ENCODE results near the gene IFNL4.
"Not testable (repeated sequence)": the region's sequence is repeated elsewhere in the genome, so short reads cannot be mapped to it uniquely, and the experiment has no call there.

The IFNL4 gene

DNA sequence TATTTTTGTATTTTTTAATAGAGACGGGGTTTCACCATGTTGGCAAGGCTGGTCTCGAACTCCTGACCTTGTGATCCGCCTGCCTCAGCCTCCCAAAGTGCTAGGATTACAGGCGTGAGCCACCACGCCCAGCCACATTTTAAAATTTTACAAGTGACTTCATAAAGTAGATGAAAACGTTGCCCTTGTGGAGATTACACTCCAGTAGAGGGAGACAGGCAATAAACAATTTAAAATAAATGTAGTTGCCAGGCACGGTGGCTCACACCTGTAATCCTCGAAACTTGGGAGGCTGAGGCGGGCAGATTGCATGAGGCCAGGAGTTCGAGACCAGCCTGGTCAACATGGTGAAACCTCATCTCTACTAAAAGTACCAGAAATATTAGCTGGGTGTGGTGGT, 29.5 kb downstream of the IFNL4 start:
- DNase-seq (ENCODE audit: low spot score): not testable (repeated sequence)

DNA sequence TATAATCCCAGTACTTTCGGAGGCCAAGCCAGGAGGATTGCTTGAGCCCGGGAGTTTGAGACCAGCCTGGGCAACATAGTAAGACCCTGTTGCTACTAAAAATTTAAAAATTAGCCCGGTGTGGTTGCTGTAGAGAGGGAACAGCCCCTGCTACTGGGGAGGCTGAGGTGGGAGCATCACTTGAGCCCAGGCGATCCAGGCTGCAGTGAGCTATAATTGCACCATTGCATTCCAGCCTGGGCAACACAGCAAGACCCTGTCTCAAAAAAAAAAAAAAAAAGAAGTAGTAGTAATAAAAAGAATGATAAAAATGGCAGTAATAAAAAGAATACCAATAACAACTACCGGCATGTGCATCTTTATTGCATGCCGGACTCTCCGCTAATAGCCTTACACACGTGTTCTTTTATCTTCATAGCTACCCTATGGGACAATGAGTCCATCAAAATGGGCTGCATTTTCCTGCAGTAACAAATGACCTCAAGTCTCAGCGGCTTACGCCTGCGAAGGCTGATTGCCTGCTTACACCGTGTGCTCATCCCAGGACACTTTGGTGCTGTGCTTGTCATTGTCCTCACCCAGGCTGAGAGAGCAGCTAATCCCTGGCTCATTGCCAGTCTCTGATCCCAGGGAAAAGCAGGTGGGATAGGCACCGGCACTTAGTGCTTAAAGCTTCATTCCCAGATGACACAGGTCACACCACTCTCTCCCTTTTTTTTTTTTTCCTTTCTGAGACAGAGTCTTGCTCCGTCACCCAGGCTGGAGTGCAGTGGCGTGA, 30.2 kb downstream of the IFNL4 start:
- DNase-seq (ENCODE audit: low spot score): no peak

DNA sequence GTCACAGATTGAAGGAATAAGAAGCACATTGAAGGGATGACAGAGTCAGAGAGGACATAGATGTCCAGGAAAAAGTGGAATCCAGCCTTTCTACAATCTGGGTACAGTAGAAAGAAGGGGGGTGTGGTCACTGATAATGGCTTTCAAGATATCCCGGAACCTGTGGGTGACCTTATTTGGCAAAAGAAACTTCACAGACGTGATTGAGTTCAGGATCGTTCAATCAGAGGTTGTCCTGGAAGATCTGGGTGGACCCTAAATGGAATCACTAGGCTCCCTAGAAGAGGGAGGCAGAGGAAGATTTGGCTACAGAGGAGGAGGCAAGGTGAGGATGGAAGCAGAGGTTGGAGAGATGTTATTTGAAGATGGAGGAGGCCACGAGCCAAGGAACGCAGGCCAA, 31.6 kb downstream of the IFNL4 start:
- DNase-seq (ENCODE audit: low spot score): no peak

DNA sequence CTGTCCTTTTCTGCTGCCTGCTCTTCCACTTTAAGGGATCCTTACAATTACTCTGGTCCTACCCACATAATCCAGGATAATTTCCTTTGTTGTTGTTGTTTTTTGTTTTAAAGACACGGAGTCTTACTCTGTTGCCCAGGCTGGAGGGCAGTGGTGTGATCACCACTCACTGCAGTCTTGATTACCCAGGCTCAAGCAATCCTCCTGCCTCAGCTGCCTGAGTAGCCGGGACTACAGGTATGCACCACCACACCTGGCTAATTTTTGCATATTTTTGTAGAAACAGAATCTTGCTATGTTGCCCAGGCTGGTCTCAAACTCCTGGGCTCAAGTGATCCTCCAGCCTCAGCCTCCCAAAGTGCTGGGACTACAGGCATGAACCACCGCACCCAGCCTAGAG, 33.3 kb downstream of the IFNL4 start:
- not testable (repeated sequence) for DNase-seq (ENCODE audit: low spot score)

DNA sequence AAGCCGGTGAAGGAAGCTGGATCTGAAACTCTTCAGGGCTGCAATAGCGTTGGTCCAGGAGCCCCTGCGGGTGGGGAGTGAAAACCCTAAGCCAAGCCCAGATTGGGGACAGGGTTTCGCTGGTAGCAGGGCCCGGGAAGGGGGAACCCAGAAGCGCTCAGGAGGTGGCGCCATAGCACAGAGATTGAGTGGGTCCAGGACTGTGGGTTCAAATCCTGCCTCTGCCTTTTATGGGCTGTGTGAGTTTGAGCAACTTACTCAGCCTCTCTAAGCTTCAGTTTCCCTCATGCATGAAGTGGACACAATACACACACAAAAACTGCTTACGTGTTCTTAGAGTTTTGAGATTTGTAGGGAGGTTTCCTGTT, 36.3 kb downstream of the IFNL4 start:
- DNase-seq (ENCODE audit: low spot score): peak; percentile 59

- DNase-seq (ENCODE audit: low spot score): no peak
Observed at GRCh38 chr19:39211731-39212374, 36.8 kb downstream of the IFNL4 start.

DNA sequence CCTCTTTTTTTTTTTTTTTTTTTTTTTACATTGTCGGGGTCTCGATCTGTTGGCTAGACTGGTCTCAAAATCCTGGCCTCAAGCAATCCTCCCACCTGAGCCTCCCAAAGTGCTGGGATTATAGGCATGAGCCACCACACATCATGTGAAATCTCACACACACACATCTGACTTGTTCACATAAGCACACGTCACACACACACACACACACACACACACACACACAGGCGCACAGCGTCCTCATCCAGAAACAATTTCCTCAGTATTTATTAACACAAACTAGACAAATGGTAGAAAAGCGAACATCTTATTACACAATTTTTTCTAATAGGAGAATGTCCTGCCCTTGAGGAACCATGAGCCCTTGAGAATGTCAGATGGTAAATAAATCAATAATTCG, 39.5 kb downstream of the IFNL4 start:
- DNase-seq (ENCODE audit: low spot score): no peak

GRCh38 chr19:39208175-39208795, 40.4 kb downstream of the IFNL4 start:
- no peak for DNase-seq (ENCODE audit: low spot score)

DNA sequence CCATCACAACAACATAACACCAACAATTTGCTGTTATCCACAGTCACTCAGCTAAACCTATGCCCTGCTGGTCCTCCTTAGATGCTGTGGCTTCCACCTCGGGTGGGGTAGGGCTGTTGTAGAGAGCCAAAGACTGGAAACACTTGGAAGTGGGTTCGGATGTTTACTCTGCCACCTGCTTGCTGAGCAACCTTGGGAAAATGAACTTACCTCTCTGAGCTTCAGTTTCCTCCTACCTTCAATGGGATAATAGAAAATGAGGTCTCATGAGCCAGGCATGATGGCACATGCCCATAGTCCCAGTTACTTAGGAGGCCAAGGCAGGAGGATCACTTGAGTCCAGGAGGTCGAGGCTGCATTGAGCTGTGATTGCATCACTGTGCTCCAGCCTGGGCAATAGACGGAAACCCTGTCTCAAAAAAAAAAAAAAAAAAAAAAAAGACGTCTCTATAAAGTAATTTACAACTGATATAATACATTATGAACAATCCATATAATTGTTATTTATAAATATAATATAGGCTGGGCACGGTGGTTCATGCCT, 41.3 kb downstream of the IFNL4 start:
- DNase-seq (ENCODE audit: low spot score): no peak

DNA sequence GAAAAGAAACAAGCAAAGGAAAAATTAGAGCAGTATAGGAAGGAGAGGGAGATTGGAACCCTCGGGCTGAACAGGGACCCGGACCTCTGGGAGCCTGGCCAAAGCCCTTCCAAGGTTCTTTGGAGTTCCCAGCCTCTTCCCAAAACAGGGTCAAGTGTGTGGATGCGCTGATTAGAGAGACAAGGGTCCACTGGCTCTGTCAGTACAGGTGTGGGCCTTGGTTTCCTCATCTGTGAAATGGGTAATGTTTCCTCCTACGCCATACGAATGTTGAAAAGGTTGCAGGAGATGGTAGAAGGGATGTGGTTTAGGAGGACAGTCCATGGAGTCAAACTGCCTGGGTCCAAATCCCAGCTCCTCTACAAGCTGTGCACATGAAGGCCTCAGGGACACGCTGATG, 42.5 kb downstream of the IFNL4 start:
- no peak for DNase-seq (ENCODE audit: low spot score)

GRCh38 chr19:39205449-39205764, 43.2 kb downstream of the IFNL4 start:
- no peak for DNase-seq (ENCODE audit: low spot score)

- no peak for DNase-seq (ENCODE audit: low spot score)
Observed at GRCh38 chr19:39203372-39204341, 45.0 kb downstream of the IFNL4 start, which contains the start of gene SYCN. Gene SYCN, minus strand, starts transcription at chr19:39204263. Its CDS starts 9 bp downstream, at chr19:39204254.

DNA sequence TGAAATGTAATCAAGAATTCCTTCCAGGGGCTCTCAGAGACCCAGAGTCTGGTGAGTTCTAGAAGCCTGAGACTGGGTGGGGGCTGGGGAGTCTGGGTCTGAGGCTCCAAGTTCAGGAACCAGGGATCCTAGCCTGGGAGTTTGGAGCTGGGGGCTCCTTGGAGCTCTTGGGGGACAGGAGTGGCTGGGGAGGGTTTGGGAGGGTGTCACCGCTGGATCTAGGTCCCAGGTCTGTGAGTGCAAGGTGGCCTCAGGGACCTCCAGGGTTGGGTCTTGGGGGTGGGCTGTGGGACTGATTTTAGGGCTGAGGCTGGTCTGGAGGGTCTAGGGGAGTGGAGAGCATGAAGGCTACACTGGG, 45.7 kb downstream of the IFNL4 start:
- DNase-seq (ENCODE audit: low spot score): no peak

GRCh38 chr19:39200803-39201115, 47.9 kb downstream of the IFNL4 start:
- DNase-seq (ENCODE audit: low spot score): no peak

GRCh38 chr19:39200066-39200802, 48.4 kb downstream of the IFNL4 start:
- DNase-seq (ENCODE audit: low spot score): no peak

GRCh38 chr19:39199025-39199424, 49.6 kb downstream of the IFNL4 start:
- DNase-seq (ENCODE audit: low spot score): no peak

DNA sequence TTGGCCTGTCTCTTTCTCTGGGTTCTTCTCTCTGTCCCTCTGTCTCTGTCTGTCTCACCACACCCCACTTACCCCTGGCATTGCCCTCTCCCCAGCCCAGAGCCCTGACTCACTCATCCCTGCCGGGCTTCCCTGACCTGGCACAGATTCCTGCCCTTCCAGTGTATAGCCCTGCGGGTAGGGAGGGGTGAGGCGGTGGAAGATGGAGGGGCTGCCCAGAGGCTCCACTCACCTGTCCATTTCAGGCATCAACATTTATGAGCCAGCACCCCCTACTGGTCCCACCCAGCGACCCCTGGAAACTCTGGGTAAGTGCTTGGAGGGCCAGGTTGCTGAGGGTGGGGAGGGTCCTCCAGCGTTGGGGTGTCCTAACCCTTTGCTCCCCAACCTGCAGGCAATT, 50.8 kb downstream of the IFNL4 start:
- DNase-seq (ENCODE audit: low spot score): no peak

GRCh38 chr19:39196860-39197562, 51.6 kb downstream of the IFNL4 start, which contains the start of gene NCCRP1:
Gene NCCRP1, plus strand, starts transcription at chr19:39196964. Its CDS starts 19 bp downstream, at chr19:39196983.
- no peak for DNase-seq (ENCODE audit: low spot score)

- DNase-seq (ENCODE audit: low spot score): no peak
Observed at GRCh38 chr19:39196320-39196719, 52.3 kb downstream of the IFNL4 start.
